ENCODE data around the gene OLFML2A.
"Not testable (repeated sequence)": the region's sequence is repeated elsewhere in the genome, so short reads cannot be mapped to it uniquely, and the experiment has no call there.

OLFML2A gene

GRCh38 chr9:124840300-124840833, 63.4 kb downstream of the OLFML2A start:
- TF ChIP-seq, protein P1, sequence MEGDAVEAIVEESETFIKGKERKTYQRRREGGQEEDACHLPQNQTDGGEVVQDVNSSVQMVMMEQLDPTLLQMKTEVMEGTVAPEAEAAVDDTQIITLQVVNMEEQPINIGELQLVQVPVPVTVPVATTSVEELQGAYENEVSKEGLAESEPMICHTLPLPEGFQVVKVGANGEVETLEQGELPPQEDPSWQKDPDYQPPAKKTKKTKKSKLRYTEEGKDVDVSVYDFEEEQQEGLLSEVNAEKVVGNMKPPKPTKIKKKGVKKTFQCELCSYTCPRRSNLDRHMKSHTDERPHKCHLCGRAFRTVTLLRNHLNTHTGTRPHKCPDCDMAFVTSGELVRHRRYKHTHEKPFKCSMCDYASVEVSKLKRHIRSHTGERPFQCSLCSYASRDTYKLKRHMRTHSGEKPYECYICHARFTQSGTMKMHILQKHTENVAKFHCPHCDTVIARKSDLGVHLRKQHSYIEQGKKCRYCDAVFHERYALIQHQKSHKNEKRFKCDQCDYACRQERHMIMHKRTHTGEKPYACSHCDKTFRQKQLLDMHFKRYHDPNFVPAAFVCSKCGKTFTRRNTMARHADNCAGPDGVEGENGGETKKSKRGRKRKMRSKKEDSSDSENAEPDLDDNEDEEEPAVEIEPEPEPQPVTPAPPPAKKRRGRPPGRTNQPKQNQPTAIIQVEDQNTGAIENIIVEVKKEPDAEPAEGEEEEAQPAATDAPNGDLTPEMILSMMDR (IDR thresholded peaks at IDR 0.05; ENCODE audit: low read depth, low read length), result peak; percentile 73
- TF ChIP-seq EZH2phosphoT487 (IDR thresholded peaks at IDR 0.05; ENCODE audit: low read depth), result no peak
- no peaks in the 10 kb centered on the region for H4K20me1 ChIP-seq (ENCODE audit: insufficient read depth, low read length)
- H3K4me1 ChIP-seq (ENCODE audit: low read length), result peaks cover 11% of the 10 kb centered on the region; the same call in 1 of the 2 replicates
- no peaks in the 10 kb centered on the region for H3K36me3 ChIP-seq (replicated peaks; ENCODE audit: low read depth, low read length)
- H3K9ac ChIP-seq (ENCODE audit: low read length), result 0 out of 2 replicates have a peak overlapping the region, but pooled peaks have one; percentile 11
- H3K27ac ChIP-seq (ENCODE audit: low read length), result no peak overlapping the region
- no peaks in the 10 kb centered on the region for H3K9me3 ChIP-seq (ENCODE audit: insufficient read depth, low read length)
- peak overlapping the region; percentile 24 for H3K4me3 ChIP-seq (ENCODE audit: low read length)
- peak overlapping the region; percentile 50 for H3K4me2 ChIP-seq (ENCODE audit: low read length)
- H3K79me2 ChIP-seq (ENCODE audit: low read length), result no peaks in the 10 kb centered on the region
- H3K27me3 ChIP-seq (ENCODE audit: low read depth, low read length), result no peaks in the 10 kb centered on the region
- peak overlapping the region; percentile 78; the same call in 1 of the 2 replicates for H2AFZ ChIP-seq (ENCODE audit: low read depth, low read length)

- TF ChIP-seq, protein P1 (IDR thresholded peaks at IDR 0.05; ENCODE audit: low read depth, low read length), result no peak
- TF ChIP-seq EZH2phosphoT487 (IDR thresholded peaks at IDR 0.05; ENCODE audit: low read depth), result no peak
- Histone ChIP-seq H3K4me2 (ENCODE audit: low read length) (no peak overlapping the region), H3K27ac (ENCODE audit: low read length) (no peak overlapping the region), H4K20me1 (ENCODE audit: insufficient read depth, low read length) (no peaks in the 10 kb centered on the region), H3K9ac (ENCODE audit: low read length) (no peak overlapping the region), H3K4me3 (ENCODE audit: low read length) (no peak overlapping the region), H2AFZ (ENCODE audit: low read depth, low read length) (no peak overlapping the region; the same call in 1 of the 2 replicates), H3K79me2 (ENCODE audit: low read length) (no peaks in the 10 kb centered on the region), H3K4me1 (ENCODE audit: low read length) (peaks cover 11% of the 10 kb centered on the region; the same call in 1 of the 2 replicates), H3K36me3 (replicated peaks; ENCODE audit: low read depth, low read length) (no peaks in the 10 kb centered on the region), H3K9me3 (ENCODE audit: insufficient read depth, low read length) (no peaks in the 10 kb centered on the region), H3K27me3 (ENCODE audit: low read depth, low read length) (no peaks in the 10 kb centered on the region)
These were observed 64.3 kb downstream of the OLFML2A start for GRCh38 chr9:124841075-124841821.

GRCh38 chr9:124843456-124844034, 66.6 kb downstream of the OLFML2A start:
- Histone ChIP-seq H2AFZ (ENCODE audit: low read depth, low read length) (no peak overlapping the region), H4K20me1 (ENCODE audit: insufficient read depth, low read length) (no peaks in the 10 kb centered on the region), H3K4me3 (ENCODE audit: low read length) (no peak overlapping the region), H3K36me3 (replicated peaks; ENCODE audit: low read depth, low read length) (no peaks in the 10 kb centered on the region), H3K27me3 (ENCODE audit: low read depth, low read length) (no peaks in the 10 kb centered on the region), H3K9me3 (ENCODE audit: insufficient read depth, low read length) (no peaks in the 10 kb centered on the region), H3K9ac (ENCODE audit: low read length) (no peak overlapping the region), H3K79me2 (ENCODE audit: low read length) (no peaks in the 10 kb centered on the region), H3K27ac (ENCODE audit: low read length) (no peak overlapping the region), H3K4me2 (ENCODE audit: low read length) (no peak overlapping the region), H3K4me1 (ENCODE audit: low read length) (peaks cover 13% of the 10 kb centered on the region; the same call in 1 of the 2 replicates)
- TF ChIP-seq, protein P1 (IDR thresholded peaks at IDR 0.05; ENCODE audit: low read depth, low read length), result no peak
- TF ChIP-seq EZH2phosphoT487 (IDR thresholded peaks at IDR 0.05; ENCODE audit: low read depth), result no peak

DNA sequence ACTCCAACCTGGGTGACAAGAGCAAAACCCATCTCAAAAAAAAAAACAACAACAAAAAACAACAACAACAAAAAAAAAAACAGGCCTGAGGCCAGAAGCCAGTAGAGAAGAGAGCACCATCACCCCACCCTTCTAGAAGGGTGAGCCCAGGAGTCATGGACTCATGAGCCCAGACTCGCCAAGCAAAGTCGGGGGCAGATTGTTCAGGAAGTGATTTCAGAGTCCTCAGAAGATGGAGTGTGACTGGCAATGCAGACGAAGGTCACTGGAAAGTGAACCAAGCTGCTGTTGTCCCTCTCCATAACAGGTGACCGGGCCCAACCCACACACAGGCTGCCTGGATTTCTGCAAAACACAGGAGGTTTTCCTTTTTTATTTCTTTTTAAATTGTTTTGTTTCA, 67.4 kb downstream of the OLFML2A start:
- Histone ChIP-seq H4K20me1 (ENCODE audit: insufficient read depth, low read length) (no peaks in the 10 kb centered on the region), H3K27me3 (ENCODE audit: low read depth, low read length) (no peaks in the 10 kb centered on the region), H3K79me2 (ENCODE audit: low read length) (no peaks in the 10 kb centered on the region), H3K9me3 (ENCODE audit: insufficient read depth, low read length) (no peaks in the 10 kb centered on the region), H3K27ac (ENCODE audit: low read length) (no peak overlapping the region), H3K36me3 (replicated peaks; ENCODE audit: low read depth, low read length) (no peaks in the 10 kb centered on the region), H3K4me3 (ENCODE audit: low read length) (no peak overlapping the region), H3K4me1 (ENCODE audit: low read length) (peaks cover 15% of the 10 kb centered on the region; the same call in 1 of the 2 replicates), H3K9ac (ENCODE audit: low read length) (no peak overlapping the region), H2AFZ (ENCODE audit: low read depth, low read length) (no peak overlapping the region), H3K4me2 (ENCODE audit: low read length) (no peak overlapping the region)
- TF ChIP-seq EZH2phosphoT487 (IDR thresholded peaks at IDR 0.05; ENCODE audit: low read depth), result no peak
- TF ChIP-seq, protein P1 (IDR thresholded peaks at IDR 0.05; ENCODE audit: low read depth, low read length), result no peak

GRCh38 chr9:124846467-124846866, 69.5 kb downstream of the OLFML2A start:
- H3K9me3 ChIP-seq (ENCODE audit: insufficient read depth, low read length); H3K79me2 ChIP-seq (ENCODE audit: low read length); H3K4me1 ChIP-seq (ENCODE audit: low read length); H4K20me1 ChIP-seq (ENCODE audit: insufficient read depth, low read length); H3K4me3 ChIP-seq (ENCODE audit: low read length); H3K9ac ChIP-seq (ENCODE audit: low read length); H3K4me2 ChIP-seq (ENCODE audit: low read length); H3K27me3 ChIP-seq (ENCODE audit: low read depth, low read length); H3K36me3 ChIP-seq (replicated peaks; ENCODE audit: low read depth, low read length); H2AFZ ChIP-seq (ENCODE audit: low read depth, low read length); H3K27ac ChIP-seq (ENCODE audit: low read length): not testable (repeated sequence)
